Measurements from ENCODE around the gene SORBS1. TPM values are rescaled to one million over a fixed set of nuclear protein-coding genes. Genes with fewer than 3 reads are reported as not detected.
A peak's percentile ranks its signal among the peaks of the same experiment; 100 is the strongest.

Gene SORBS1
- total RNA-seq, 1 donor from 2014 or later = 28.2 TPM

GRCh38 chr10:95560278-95561176 is 644 bp downstream of the SORBS1 start:
- H3K9me3 Mint-ChIP-seq = no peaks in the 10 kb centered on the region
- H3K4me1 Mint-ChIP-seq (ENCODE audit: unreplicated experiment) = peaks cover 41% of the 10 kb centered on the region
- peaks cover 13% of the 10 kb centered on the region for H3K27me3 Mint-ChIP-seq
- H3K27ac Mint-ChIP-seq = peak overlapping the region; percentile 93
- DNase-seq (ENCODE audit: extremely low spot score, unreplicated experiment) = peak; percentile 72
- peak overlapping the region; percentile 99 for H3K4me3 Mint-ChIP-seq
- no peaks in the 10 kb centered on the region for H3K36me3 Mint-ChIP-seq
- TF ChIP-seq CTCF (conservative IDR thresholded peaks at IDR 0.05) = no peak

- H3K36me3 Mint-ChIP-seq = no peaks in the 10 kb centered on the region
- peak overlapping the region; percentile 93 for H3K27ac Mint-ChIP-seq
- H3K9me3 Mint-ChIP-seq = no peaks in the 10 kb centered on the region
- H3K27me3 Mint-ChIP-seq = peaks cover 13% of the 10 kb centered on the region
- peak overlapping the region; percentile 99 for H3K4me3 Mint-ChIP-seq
- H3K4me1 Mint-ChIP-seq (ENCODE audit: unreplicated experiment) = peaks cover 34% of the 10 kb centered on the region
- no peak for DNase-seq (ENCODE audit: extremely low spot score, unreplicated experiment)
- no peak for TF ChIP-seq CTCF (conservative IDR thresholded peaks at IDR 0.05)
These were observed 1.3 kb downstream of the SORBS1 start for GRCh38 chr10:95559896-95560277.

- H3K36me3 Mint-ChIP-seq = no peaks in the 10 kb centered on the region
- DNase-seq (ENCODE audit: extremely low spot score, unreplicated experiment) = no peak
- H3K4me3 Mint-ChIP-seq = peak overlapping the region; percentile 99
These were observed 1.7 kb downstream of the SORBS1 start for GRCh38 chr10:95559471-95559870.

GRCh38 chr10:95558593-95559320 is 2.4 kb downstream of the SORBS1 start:
- Mint-ChIP-seq H3K4me1 (ENCODE audit: unreplicated experiment) (peaks cover 31% of the 10 kb centered on the region), H3K27ac (peak overlapping the region; percentile 23), H3K4me3 (peak overlapping the region; percentile 99), H3K27me3 (peaks cover 13% of the 10 kb centered on the region), H3K36me3 (no peaks in the 10 kb centered on the region), H3K9me3 (no peaks in the 10 kb centered on the region)
- no peak for DNase-seq (ENCODE audit: extremely low spot score, unreplicated experiment)
- no peak for TF ChIP-seq CTCF (conservative IDR thresholded peaks at IDR 0.05)

More at GRCh38 chr10:95559471-95559870, 1.7 kb downstream of the SORBS1 start:
- TF ChIP-seq CTCF (conservative IDR thresholded peaks at IDR 0.05) = no peak
- peaks cover 13% of the 10 kb centered on the region for H3K27me3 Mint-ChIP-seq
- no peaks in the 10 kb centered on the region for H3K9me3 Mint-ChIP-seq
- no peak overlapping the region for H3K27ac Mint-ChIP-seq
- peaks cover 31% of the 10 kb centered on the region for H3K4me1 Mint-ChIP-seq (ENCODE audit: unreplicated experiment)

- Mint-ChIP-seq H3K9me3 (no peaks in the 10 kb centered on the region), H3K4me1 (ENCODE audit: unreplicated experiment) (peaks cover 31% of the 10 kb centered on the region), H3K36me3 (peaks cover 8% of the 10 kb centered on the region), H3K27me3 (peaks cover 13% of the 10 kb centered on the region), H3K4me3 (no peak overlapping the region), H3K27ac (no peak overlapping the region)
- DNase-seq (ENCODE audit: extremely low spot score, unreplicated experiment) = no peak
- TF ChIP-seq CTCF (conservative IDR thresholded peaks at IDR 0.05) = no peak
These were observed 4.0 kb downstream of the SORBS1 start for GRCh38 chr10:95556994-95557767.

Data from type B pancreatic cell (in vitro differentiated cells).